NCI-H146 treated with DMSO at 0.1 percent for 48 hours (cell line): ENCODE results near the gene ZMYND8.
A peak's percentile ranks its signal among the peaks of the same experiment; 100 is the strongest.
"Not testable (repeated sequence)": the region's sequence is repeated elsewhere in the genome, so short reads cannot be mapped to it uniquely, and the experiment has no call there.

ENCODE experiments used
- DNase-seq: peaks from one replicate; lab custom pipeline; 2025; ENCODE audit not compliant: unreplicated experiment; lab: John Stamatoyannopoulos, UW

Gene ZMYND8

DNA sequence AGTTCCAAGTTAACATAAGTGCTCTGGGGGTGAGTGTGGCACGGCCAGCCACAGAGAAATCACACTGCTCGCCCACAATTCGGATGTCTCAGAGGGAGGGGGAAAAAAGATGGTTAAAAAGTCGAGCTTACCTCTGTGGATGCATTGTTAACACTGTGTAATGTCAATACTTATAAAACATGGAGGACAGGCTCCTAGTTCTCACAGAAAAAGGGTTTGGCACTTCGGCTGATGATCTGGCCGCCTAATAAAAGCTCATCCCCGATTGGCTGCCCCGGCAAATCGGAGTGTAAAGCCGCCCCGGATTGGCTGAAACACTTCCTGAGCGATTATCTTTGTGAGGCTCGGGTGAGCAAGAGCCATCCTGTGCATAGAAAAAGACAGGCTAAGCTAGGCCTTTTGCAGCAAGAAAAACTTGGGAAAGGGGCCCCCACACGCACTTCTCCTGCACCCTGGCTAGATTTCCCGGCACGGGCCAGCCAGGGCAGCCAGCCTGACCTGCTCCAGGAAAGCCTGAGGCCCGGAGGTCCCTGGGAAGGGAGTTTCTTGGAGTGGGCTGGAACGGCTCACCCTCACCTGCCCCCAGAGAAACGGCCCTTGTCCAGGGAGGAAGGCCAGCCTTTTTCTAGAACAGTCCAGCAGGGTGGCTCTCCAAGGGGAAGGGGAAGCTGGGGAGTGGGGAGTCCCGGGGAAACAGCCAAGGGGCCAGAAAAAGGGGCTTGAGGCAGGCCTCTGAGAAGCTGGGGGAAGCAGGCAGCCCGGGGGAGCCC is at the start of gene ZMYND8:
ZMYND8 (minus strand) TSS at position 174 of the 770 bp plus-strand sequence; CDS start at position 145, 29 bp downstream.
- DNase-seq, result peak; percentile 95

DNA sequence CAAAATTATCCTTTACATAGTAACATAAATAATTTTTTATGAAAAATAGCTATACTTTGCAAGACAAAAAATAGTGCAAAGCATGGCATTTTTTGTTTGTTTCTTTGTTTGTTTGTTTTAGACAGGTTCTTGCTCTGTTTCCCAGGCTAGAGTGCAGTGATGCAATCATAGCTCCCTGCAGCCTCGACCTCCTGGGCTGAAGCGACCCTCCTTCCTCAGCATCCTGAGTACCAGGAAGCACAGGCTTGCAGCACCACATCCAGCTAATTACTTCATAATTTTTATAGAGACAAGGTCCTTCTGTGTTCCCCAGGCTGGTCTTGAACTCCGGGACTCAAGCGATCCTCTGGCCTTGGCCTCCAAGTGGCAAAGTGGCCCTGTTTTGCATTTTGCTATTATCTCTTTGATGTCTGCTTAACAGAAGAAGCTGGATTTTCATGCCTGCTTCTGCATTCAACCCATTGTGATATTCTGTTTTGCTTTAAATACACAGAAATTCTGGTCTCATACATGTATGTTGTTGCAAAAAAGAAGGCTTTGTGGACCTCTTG is 49.4 kb upstream of the ZMYND8 start:
- DNase-seq, result no peak

DNA sequence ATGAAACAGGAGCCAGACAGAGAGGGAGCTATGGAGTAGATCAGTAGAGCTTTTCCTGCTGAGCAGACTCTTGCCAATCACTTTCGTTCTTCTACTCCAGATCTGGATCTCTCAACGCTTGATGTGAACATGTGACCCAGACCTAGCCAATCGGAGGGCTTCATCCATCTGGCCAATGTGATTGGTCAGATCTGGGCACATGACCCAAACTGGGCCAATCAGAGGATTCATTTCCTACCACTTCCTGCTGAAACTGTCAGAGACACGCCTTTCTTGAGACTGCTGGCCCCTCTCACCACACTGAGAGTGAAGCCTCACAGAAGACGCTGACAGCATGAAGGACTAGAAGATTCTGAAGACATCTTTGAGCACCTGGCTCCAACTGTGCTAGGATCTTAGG is 44.2 kb upstream of the ZMYND8 start:
- DNase-seq, result no peak

DNA sequence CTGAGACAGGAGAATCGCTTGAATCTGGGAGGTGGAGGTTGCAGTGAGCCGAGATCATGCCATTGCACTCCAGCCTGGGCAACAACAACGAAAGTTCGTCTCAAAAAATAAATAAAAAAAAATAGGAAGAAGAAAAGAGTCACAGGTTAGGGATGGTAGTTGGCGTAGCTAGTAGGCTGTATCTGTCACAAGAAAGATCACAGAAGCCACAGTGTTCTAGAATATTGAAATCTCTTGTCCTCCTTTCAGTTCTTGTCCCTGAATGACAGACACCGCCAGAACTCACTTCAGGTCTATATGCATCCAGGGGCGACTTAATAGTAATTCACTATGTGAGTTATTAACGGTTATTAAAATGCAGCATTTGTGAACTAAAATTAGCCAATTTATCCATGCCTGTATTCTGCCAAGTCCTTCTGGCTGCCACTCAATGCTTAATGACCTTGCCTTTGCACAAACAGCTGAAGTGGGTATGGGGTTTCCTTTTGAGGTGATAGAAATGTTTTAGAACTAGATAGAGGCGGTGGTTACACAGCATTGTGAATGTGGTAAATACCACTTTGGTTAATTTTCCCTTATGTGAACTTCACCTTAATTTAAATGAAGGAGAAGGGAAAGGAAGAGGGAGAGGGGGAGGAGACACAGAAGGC is 41.3 kb upstream of the ZMYND8 start:
- DNase-seq, result no peak

DNA sequence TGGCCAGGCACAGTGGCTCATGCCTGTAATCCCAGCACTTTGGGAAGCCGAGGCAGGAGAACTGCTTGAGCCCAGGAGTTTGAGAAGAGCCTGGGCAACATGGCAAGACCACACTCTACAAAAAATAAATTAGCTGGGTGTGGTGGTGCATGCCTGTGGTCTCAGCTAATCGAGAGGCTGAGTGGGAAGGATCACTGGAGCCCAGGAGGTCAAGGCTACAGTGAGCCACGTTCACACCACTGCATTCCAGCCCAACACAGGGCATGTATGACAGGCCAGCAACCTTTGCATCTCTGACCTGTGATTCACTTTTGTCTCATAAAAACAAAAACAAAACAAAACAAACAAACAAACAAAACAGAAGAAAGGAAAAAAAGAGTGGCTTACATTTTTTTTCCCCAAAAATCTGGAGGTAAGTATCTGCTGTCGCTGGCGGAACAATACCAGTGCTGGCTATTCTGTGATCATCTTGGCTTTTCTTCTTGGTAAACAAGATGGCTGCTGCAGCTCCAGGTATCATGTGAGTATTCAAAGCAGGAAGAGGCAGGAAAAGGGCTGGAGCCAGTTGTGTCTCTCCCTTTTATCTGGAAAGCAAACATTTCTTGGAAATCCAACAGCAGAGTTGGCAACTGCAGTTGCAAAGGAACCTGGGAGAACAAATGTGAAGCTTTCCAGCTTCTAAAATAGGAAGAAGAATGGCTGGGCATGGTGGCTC is 40.4 kb upstream of the ZMYND8 start:
- DNase-seq, result no peak

DNA sequence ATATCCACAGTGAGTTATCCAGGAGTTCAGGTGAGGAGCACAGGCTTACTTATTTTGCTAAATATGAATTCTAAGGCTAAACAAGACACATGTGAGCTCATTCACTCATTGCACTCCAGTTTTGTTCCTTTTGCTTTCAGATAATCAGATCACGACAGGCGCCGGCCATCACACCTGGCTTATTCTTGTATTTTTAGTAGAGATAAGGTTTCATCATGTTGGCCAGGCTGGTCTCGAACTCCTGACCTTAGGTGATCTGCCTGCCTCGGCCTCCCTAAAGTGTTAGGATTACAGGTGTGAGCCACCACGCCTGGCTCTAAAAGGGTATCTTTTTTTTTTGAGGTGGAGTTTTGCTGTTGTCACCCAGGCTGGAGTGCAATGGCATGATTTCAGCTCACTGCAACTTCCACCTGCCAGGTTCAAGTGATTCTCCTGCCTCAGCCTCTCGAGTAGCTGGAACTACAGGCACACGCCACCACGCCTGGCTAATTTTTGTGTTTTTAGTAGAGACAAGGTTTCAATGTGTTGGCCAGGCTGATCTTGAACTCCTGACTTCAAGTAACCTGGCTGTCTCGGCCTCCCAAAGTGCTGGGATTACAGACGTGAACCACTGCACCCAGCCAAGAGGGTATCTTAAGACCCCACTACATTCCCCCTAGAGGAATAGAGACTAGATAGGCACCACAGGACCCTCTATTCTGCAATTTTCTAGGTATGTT is 37.5 kb upstream of the ZMYND8 start:
- not testable (repeated sequence) for DNase-seq

DNA sequence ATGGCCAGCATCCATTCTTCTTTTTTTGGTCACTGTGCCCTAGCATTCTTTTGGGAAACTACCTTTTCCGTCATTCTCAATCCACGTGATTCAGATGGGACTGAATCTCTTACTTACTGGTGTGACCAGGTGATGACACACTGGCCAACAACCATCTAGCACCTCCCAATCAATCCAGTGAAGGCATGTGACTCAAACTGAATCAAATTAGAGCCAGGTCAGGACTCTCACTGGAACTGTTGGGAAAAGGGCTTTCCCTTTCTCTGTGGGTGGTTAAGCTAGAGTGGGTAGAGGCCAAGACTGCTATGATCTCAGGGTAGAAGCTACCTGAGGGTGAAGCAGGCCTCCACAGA is 36.2 kb upstream of the ZMYND8 start:
- DNase-seq, result no peak

DNA sequence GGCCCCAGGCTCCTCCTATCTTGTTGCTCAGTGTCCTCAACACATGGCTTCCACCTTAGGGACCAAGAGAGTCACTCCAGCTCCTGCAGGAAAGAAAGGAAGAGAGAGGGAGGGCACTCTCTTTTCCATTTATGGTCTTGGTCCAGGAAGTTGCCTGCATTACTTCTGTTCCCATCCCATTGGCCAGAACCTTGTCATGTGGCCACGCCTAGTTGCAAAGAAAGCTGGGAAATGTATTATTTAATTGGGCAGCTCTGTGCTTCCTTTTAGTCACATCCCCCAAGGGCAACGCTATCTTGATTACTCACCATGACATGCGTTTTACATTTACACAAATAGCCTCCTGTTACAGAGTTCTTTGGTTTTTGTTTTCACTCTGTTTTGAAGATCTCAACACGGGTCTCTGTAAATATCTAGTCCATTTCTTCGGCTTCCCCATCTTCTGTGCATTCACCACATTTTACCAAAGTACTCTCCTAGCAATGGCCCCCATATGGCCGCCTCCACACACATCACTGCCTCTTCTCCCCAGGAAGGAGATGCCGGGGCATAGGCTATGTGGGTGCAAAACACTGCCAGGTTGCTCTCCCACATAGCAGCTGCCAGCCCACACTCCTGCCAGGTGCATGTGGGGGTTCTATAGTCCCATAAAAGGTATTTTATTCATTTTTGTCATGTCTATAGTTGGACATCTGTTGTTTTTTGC is 35.7 kb upstream of the ZMYND8 start:
- no peak for DNase-seq

DNA sequence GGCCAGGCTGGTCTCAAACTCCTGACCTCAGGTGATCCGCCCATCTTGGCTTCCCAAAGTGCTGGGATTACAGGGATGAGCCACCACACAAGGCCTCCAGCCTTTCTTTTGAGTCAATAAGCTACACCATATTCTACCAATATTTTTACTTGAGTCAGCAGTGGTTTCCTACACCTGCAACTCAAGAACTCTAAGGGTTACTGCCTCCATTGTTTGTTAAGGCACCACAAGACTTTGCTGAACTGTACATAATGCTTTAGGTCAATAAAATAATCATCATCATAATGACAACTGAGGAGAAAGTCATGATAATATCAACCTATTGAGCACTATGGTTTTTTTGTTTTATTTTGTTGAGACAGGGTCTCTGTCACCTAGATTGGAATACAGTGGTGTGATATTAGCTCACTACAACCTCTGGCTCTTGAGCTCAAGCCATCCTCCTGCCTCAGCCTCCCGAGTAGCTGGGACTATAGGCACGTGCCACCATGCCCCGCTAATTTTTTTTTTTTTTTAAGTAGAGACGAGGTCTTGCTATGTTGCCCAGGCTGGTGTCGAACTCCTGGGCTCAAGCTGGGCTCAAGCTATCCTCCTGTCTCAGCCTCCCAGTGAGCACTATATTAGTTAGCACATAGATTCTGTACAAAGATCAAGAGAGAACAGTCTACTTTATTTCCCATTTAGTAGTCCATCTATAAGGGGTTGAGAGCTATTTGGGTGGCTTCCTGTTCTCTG is 34.9 kb upstream of the ZMYND8 start:
- DNase-seq, result no peak

DNA sequence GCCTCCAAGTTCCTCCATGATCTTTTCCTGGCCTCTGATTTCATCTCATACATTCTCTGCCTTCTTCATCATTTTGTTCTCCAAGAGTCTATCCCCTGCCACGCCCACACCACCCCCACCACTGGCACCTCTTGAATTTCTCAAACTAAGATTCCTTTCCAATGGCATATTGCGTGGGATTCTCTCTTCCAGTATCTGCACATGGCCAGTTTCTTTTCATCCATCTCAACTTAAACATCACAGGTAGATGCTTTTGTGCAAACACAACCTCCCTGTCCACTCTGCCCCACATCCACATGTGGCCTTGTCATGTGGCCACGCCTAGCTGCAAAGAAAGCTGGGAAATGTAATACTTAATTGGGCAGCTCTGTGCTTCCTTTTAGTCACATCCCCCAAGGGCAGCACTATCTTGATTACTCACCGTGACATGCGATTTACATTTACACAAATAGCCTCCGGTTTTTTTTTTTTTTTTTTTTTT is 33.4 kb upstream of the ZMYND8 start:
- DNase-seq, result no peak

DNA sequence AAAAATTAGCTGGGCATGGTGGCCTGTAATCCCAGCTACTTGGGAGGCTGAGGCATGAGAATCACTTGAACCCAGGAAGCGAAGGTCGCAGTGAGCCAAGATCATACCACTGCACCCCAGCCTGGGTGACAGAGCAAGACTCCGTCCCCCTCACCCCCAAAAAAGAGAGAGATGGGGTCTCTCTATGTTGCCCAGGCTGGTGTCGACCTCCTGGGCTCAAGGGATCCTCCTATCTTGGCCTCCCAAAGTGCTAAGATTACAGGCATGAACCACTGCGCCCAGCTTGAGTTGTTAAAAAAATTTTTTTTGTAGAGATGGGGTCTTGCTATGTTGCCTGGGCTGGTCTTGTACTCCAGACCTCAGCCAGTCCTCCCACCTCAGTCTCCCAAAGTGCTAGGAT is 29.5 kb upstream of the ZMYND8 start:
- not testable (repeated sequence) for DNase-seq

DNA sequence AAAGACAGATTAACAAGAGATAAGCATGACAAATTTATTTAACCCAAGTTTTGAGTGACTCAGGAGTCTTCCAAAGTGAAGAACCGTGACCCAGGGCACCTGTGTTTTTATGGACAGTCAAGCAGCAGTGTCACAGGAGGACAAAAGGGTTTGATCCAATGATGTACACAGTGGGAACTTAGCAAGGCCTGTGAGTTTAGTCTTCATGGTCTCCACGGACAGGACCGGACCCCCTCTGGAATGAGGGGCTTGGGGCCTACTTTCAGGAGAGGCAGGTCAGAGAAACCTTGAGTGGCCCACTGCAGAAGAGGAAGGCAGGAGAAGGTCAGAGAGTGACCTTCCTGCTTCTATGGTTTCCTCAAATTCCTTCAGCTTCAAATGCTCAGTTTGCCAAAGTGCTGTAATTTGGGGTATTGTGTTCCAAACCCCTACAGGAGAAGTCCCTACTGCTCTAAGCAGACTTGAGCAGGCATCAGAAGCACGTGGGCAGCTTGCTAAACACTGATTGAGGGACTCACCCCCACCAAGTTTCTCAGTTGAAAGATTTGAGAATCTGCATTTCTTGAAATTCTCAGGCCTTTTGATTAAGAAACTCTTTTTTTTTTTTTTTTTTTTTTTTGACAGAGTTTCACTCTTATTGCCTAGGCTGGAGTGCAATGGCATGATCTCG is 26.4 kb upstream of the ZMYND8 start:
- DNase-seq, result no peak

DNA sequence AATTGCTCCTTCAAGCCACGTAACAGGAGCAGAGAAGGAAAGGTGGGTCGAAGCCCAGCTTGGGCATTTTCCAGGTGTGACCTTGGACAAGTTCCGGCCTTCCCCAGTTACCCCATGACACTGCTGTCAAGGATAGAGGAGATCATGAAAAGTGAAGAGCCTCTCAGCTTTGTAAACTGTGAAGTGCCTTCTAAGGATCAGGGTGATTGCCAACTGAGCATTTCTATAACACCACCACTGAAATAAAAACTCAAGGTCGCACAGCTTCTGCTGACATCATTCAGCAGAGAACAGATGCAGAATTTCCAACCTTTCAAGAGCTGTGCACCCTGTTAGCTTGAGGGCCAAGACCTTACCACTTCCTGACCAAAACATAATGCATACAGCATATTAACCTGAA is 24.0 kb upstream of the ZMYND8 start:
- DNase-seq, result no peak

DNA sequence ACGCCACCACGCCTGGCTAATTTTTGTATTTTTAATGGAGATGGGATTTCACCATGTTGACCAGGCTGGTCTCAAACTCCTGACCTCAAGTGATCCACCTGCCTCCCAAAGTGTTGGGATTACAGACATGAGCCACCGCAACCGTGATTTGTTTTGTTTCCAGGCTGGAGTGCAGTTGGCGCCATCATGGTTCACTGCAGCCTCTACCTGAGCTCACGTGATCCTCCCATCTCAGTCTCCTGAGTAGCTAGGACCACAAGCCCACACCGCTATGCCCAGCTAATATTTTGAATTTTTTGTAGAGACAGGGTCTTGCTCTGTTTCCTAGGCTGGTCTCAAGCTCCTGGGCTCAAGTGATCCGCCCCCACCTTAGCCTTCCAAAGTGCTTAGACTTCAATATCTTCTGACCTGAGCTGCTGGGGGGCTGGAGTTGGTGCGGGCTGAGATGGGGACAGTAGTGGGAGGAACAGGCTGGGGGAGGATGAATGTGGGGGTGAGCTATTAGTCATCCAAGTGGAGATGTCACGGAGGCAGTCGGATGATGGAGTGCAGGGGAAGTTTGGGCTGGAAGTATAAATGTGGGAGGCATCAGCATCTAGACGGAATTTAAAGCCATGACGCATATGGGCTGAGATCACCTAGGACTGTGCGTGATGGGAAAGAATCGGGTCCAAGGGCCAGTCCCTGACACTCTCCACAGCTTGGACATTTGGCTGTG is 23.1 kb upstream of the ZMYND8 start:
- no peak for DNase-seq

DNA sequence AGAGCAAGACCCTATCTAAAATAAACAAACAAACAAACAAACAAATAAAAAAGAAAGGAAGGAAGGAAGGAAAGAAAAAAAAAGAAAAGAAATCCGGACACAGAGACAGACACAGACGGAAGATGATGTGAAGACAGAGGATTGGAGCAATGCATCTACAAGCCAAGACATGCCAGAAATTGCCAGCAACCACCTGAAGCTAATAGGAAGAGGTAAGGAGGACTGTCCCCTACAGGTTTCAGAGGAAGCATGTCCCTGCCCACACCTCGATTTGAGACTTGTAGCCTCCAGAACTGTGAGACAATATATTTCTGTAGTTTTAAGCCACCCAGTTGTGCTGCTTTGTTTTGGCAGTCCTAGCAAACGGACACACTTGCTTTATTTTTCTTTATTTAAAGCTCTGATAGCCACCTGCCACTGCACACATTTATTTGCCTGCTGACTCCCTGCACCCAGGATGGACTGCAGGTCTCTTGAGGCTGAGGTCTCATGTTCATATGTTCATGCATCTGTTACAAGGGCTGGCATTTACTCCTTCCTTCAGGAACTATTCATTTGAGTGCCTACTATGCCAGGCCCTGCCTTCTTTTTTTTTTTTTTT is 20.7 kb upstream of the ZMYND8 start:
- DNase-seq, result no peak

DNA sequence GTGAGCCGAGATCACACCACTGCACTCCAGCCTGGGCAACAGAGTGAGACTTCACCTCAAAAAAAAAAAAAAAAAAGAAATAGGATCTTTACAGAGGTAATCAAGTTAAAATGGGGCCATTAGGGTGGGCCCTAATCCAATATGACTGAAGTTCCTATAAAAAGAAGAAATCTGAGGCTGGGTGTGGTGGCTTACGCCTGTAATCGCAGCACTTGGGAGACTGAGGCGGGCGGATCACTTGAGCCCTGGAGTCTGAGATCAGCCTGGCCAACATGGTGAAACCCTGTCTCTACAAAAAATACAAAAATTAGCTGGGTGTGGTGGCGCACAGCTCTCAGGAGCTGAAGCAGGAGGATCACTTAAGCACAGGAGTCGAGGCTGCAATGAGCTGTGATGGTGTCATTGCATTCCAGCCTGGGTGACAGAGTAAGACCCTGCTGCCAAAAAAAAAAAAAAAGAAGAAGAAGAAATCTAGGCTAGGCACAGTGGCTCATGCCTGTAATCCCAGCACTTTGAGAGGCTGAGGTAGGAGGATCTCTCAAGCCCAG is 19.7 kb upstream of the ZMYND8 start:
- DNase-seq, result not testable (repeated sequence)

DNA sequence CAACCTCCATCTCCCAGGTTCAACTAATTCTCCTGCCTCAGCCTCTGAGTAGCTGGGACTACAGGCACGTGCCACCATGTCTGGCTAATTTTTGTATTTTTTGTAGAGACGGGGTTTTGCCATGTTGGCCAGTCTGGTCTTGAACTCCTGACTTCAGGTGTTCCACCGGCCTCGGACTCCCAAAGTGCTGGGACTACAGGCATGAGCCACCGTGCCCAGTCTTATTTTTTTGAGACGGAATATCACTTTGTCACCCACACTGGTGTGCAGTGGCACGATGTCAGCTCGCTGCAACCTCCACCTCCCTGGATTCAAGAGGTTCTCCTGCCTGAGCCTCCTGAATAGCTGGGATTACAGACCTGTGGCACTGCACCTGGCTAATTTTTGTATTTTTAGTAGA is 17.6 kb upstream of the ZMYND8 start:
- not testable (repeated sequence) for DNase-seq

DNA sequence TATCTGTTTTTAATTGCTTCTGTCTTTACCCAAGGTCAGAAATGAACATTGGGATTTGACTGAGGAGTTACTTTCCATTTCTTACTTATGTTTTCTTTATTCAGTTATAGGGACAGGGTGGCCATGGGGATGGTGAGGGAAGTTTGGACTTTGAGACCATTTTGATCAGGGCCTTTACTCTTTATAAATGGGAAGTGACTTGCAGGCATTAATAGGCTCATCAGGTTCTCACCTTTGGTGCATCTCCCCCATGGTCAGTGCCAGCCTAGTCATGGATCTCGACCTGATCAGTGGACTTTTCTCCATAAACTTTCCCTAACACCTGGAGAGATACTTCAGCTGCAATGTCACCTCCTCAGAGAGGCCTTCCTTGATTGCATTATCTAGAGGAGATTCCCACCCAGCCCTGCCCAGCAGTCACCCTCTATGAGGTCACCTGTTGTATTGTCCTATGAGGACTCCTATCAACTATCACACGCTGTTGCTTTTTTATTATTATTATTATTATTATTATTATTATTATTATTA is 16.8 kb upstream of the ZMYND8 start:
- no peak for DNase-seq
